Measurements from ENCODE around the gene FBXL17.

The FBXL17 gene

GRCh38 chr5:108387758-108388157 lies 5.9 kb upstream of the FBXL17 start:
- no peak overlapping the region for H4K91ac ChIP-seq (ENCODE audit: low read depth, low read length, poor library complexity)
- no peak overlapping the region for H3K23ac ChIP-seq (ENCODE audit: low read depth, low read length, poor library complexity)
- no peak overlapping the region for H3K14ac ChIP-seq (ENCODE audit: low read length)
- no peak overlapping the region for H2BK5ac ChIP-seq (ENCODE audit: low read length)
- no peak overlapping the region for H3K4ac ChIP-seq (ENCODE audit: low read length)
- no peak overlapping the region for H3K27ac ChIP-seq (replicated peaks; ENCODE audit: low read length)
- no peak overlapping the region for H3K4me2 ChIP-seq (ENCODE audit: insufficient read depth, low read length, poor library complexity, severe bottlenecking)
- no peak for DNase-seq (ENCODE audit: low spot score)
- no peak overlapping the region for H3K4me3 ChIP-seq (ENCODE audit: low read length in 2 of 2)
- H2AK5ac ChIP-seq (ENCODE audit: low read depth, low read length) = no peak overlapping the region
- H4K8ac ChIP-seq (ENCODE audit: low read depth, low read length) = no peak overlapping the region
- H3K79me1 ChIP-seq (ENCODE audit: low read depth, low read length) = no peaks in the 10 kb centered on the region
- H2BK15ac ChIP-seq (ENCODE audit: low read length) = no peak overlapping the region
- no peak overlapping the region for H2BK12ac ChIP-seq (ENCODE audit: low read length)
- no peak overlapping the region for H3K18ac ChIP-seq (ENCODE audit: low read length)
- no peak overlapping the region for H3K9ac ChIP-seq (ENCODE audit: low read depth, low read length, poor library complexity)
- peaks cover 2 to 5% of the 10 kb centered on the region in 2 donors for H3K4me1 ChIP-seq (ENCODE audit: control insufficient read depth in 2 of 2, insufficient read depth in 1 of 2, low read depth in 1 of 2, low read length in 2 of 2)
- no peaks in the 10 kb centered on the region for H3K9me3 ChIP-seq (replicated peaks in 1 of 2; ENCODE audit: control insufficient read depth in 2 of 2, insufficient read depth in 1 of 2, low read depth in 1 of 2, low read length in 2 of 2)
- no peak overlapping the region for H2BK120ac ChIP-seq (ENCODE audit: low read depth, low read length)
- H2AFZ ChIP-seq (ENCODE audit: low read length) = no peak overlapping the region
- H3K36me3 ChIP-seq (replicated peaks in 1 of 2; ENCODE audit: control insufficient read depth in 2 of 2, insufficient read depth in 2 of 2, low read length in 2 of 2) = no peaks in the 10 kb centered on the region
- no CpG with 5 or more reads among the region's 3 CpGs for WGBS, 2 donors (ENCODE audit: extremely low coverage in 2 of 2, insufficient read length in 2 of 2, insufficient replicate concordance in 1 of 2)
- no peaks in the 10 kb centered on the region for H3K27me3 ChIP-seq (ENCODE audit: control insufficient read depth in 3 of 3, insufficient read depth in 3 of 3, low read depth in 1 of 3, low read length in 3 of 3)

- Histone ChIP-seq H4K91ac (ENCODE audit: low read depth, low read length, poor library complexity) (no peak overlapping the region), H3K9ac (ENCODE audit: low read depth, low read length, poor library complexity) (no peak overlapping the region), H2AFZ (ENCODE audit: low read length) (no peak overlapping the region), H2BK15ac (ENCODE audit: low read length) (no peak overlapping the region), H2BK5ac (ENCODE audit: low read length) (no peak overlapping the region), H3K4me2 (ENCODE audit: insufficient read depth, low read length, poor library complexity, severe bottlenecking) (no peak overlapping the region), H3K18ac (ENCODE audit: low read length) (no peak overlapping the region), H3K36me3 (replicated peaks in 1 of 2; ENCODE audit: control insufficient read depth in 2 of 2, insufficient read depth in 2 of 2, low read length in 2 of 2) (no peaks in the 10 kb centered on the region), H3K4ac (ENCODE audit: low read length) (no peak overlapping the region), H3K4me3 (ENCODE audit: low read length in 2 of 2) (no peak overlapping the region), H3K9me3 (replicated peaks in 1 of 2; ENCODE audit: control insufficient read depth in 2 of 2, insufficient read depth in 1 of 2, low read depth in 1 of 2, low read length in 2 of 2) (no peaks in the 10 kb centered on the region), H3K4me1 (ENCODE audit: control insufficient read depth in 2 of 2, insufficient read depth in 1 of 2, low read depth in 1 of 2, low read length in 2 of 2) (peaks cover 3 to 7% of the 10 kb centered on the region in 2 donors), H3K79me1 (ENCODE audit: low read depth, low read length) (no peaks in the 10 kb centered on the region), H2AK5ac (ENCODE audit: low read depth, low read length) (no peak overlapping the region), H4K8ac (ENCODE audit: low read depth, low read length) (no peak overlapping the region), H3K14ac (ENCODE audit: low read length) (no peak overlapping the region), H3K23ac (ENCODE audit: low read depth, low read length, poor library complexity) (no peak overlapping the region), H3K27ac (replicated peaks; ENCODE audit: low read length) (no peak overlapping the region), H2BK12ac (ENCODE audit: low read length) (no peak overlapping the region), H2BK120ac (ENCODE audit: low read depth, low read length) (no peak overlapping the region), H3K27me3 (ENCODE audit: control insufficient read depth in 3 of 3, insufficient read depth in 3 of 3, low read depth in 1 of 3, low read length in 3 of 3) (no peaks in the 10 kb centered on the region)
- no CpG with 5 or more reads among the region's 3 CpGs for WGBS, 2 donors (ENCODE audit: extremely low coverage in 2 of 2, insufficient read length in 2 of 2, insufficient replicate concordance in 1 of 2)
- DNase-seq (ENCODE audit: low spot score) = no peak
Measured at GRCh38 chr5:108386345-108387061, 4.6 kb upstream of the FBXL17 start.

GRCh38 chr5:108384741-108385140 lies 2.8 kb upstream of the FBXL17 start:
- no peak overlapping the region for H4K91ac ChIP-seq (ENCODE audit: low read depth, low read length, poor library complexity)
- H2BK15ac ChIP-seq (ENCODE audit: low read length) = no peak overlapping the region
- no peak overlapping the region for H2BK5ac ChIP-seq (ENCODE audit: low read length)
- no peaks in the 10 kb centered on the region for H3K36me3 ChIP-seq (replicated peaks in 1 of 2; ENCODE audit: control insufficient read depth in 2 of 2, insufficient read depth in 2 of 2, low read length in 2 of 2)
- no peaks in the 10 kb centered on the region for H3K9me3 ChIP-seq (replicated peaks in 1 of 2; ENCODE audit: control insufficient read depth in 2 of 2, insufficient read depth in 1 of 2, low read depth in 1 of 2, low read length in 2 of 2)
- H3K4me3 ChIP-seq (ENCODE audit: low read length in 2 of 2) = no peak overlapping the region
- no peak overlapping the region for H3K4ac ChIP-seq (ENCODE audit: low read length)
- H2AK5ac ChIP-seq (ENCODE audit: low read depth, low read length) = no peak overlapping the region
- no peak overlapping the region for H4K8ac ChIP-seq (ENCODE audit: low read depth, low read length)
- no peak overlapping the region for H3K14ac ChIP-seq (ENCODE audit: low read length)
- H3K9ac ChIP-seq (ENCODE audit: low read depth, low read length, poor library complexity) = no peak overlapping the region
- no peak overlapping the region for H3K23ac ChIP-seq (ENCODE audit: low read depth, low read length, poor library complexity)
- no CpG with 5 or more reads among the region's 1 CpG for WGBS, 2 donors (ENCODE audit: extremely low coverage in 2 of 2, insufficient read length in 2 of 2, insufficient replicate concordance in 1 of 2)
- H3K27me3 ChIP-seq (ENCODE audit: control insufficient read depth in 3 of 3, insufficient read depth in 3 of 3, low read depth in 1 of 3, low read length in 3 of 3) = no peaks in the 10 kb centered on the region
- no peak overlapping the region for H3K27ac ChIP-seq (replicated peaks; ENCODE audit: low read length)
- H2BK12ac ChIP-seq (ENCODE audit: low read length) = no peak overlapping the region
- no peaks in the 10 kb centered on the region for H3K79me1 ChIP-seq (ENCODE audit: low read depth, low read length)
- peaks cover 3 to 8% of the 10 kb centered on the region in 2 donors for H3K4me1 ChIP-seq (ENCODE audit: control insufficient read depth in 2 of 2, insufficient read depth in 1 of 2, low read depth in 1 of 2, low read length in 2 of 2)
- no peak overlapping the region for H2AFZ ChIP-seq (ENCODE audit: low read length)
- no peak for DNase-seq (ENCODE audit: low spot score)
- no peak overlapping the region for H2BK120ac ChIP-seq (ENCODE audit: low read depth, low read length)
- no peak overlapping the region for H3K18ac ChIP-seq (ENCODE audit: low read length)
- no peak overlapping the region for H3K4me2 ChIP-seq (ENCODE audit: insufficient read depth, low read length, poor library complexity, severe bottlenecking)

GRCh38 chr5:108382784-108383330 lies 959 bp upstream of the FBXL17 start:
- no peak overlapping the region for H4K91ac ChIP-seq (ENCODE audit: low read depth, low read length, poor library complexity)
- H3K14ac ChIP-seq (ENCODE audit: low read length) = no peak overlapping the region
- no peak overlapping the region for H3K18ac ChIP-seq (ENCODE audit: low read length)
- H3K27me3 ChIP-seq (ENCODE audit: control insufficient read depth in 3 of 3, insufficient read depth in 3 of 3, low read depth in 1 of 3, low read length in 3 of 3) = no peaks in the 10 kb centered on the region
- H3K9ac ChIP-seq (ENCODE audit: low read depth, low read length, poor library complexity) = no peak overlapping the region
- H2AK5ac ChIP-seq (ENCODE audit: low read depth, low read length) = no peak overlapping the region
- no peak overlapping the region for H2BK5ac ChIP-seq (ENCODE audit: low read length)
- WGBS, 2 donors (ENCODE audit: extremely low coverage in 2 of 2, insufficient read length in 2 of 2, insufficient replicate concordance in 1 of 2) = no CpG with 5 or more reads among the region's 9 CpGs
- H3K79me1 ChIP-seq (ENCODE audit: low read depth, low read length) = no peaks in the 10 kb centered on the region
- H3K4me2 ChIP-seq (ENCODE audit: insufficient read depth, low read length, poor library complexity, severe bottlenecking) = peak overlapping the region; percentile 75
- no peak overlapping the region for H3K4ac ChIP-seq (ENCODE audit: low read length)
- peak overlapping the region; percentile 95 for H2AFZ ChIP-seq (ENCODE audit: low read length)
- H3K27ac ChIP-seq (replicated peaks; ENCODE audit: low read length) = no peak overlapping the region
- H3K4me3 ChIP-seq (ENCODE audit: low read length in 2 of 2) = peak overlapping the region; percentile 85 to 95
- no peak overlapping the region for H4K8ac ChIP-seq (ENCODE audit: low read depth, low read length)
- H3K23ac ChIP-seq (ENCODE audit: low read depth, low read length, poor library complexity) = no peak overlapping the region
- no peak overlapping the region for H2BK120ac ChIP-seq (ENCODE audit: low read depth, low read length)
- no peaks in the 10 kb centered on the region for H3K36me3 ChIP-seq (replicated peaks in 1 of 2; ENCODE audit: control insufficient read depth in 2 of 2, insufficient read depth in 2 of 2, low read length in 2 of 2)
- H2BK12ac ChIP-seq (ENCODE audit: low read length) = no peak overlapping the region
- H2BK15ac ChIP-seq (ENCODE audit: low read length) = no peak overlapping the region
- H3K4me1 ChIP-seq (ENCODE audit: control insufficient read depth in 2 of 2, insufficient read depth in 1 of 2, low read depth in 1 of 2, low read length in 2 of 2) = peaks cover 3 to 9% of the 10 kb centered on the region in 2 donors
- DNase-seq (ENCODE audit: low spot score) = peak; percentile 11
- H3K9me3 ChIP-seq (replicated peaks in 1 of 2; ENCODE audit: control insufficient read depth in 2 of 2, insufficient read depth in 1 of 2, low read depth in 1 of 2, low read length in 2 of 2) = no peaks in the 10 kb centered on the region
